Loucy (cell line): Measurements from ENCODE around the gene FOXB1.
A peak's percentile ranks its signal among the peaks of the same experiment; 100 is the strongest.

Source experiments
- H2AFZ ChIP-seq: fragments of 200-600 bp; sonication (generic); 2 replicates; pipeline ENCODE4 v1.6.0; 2016; ENCODE audit warnings: antibody characterized with exemption, mild to moderate bottlenecking, low read length, moderate library complexity
- H3F3A ChIP-seq: fragments of 200-600 bp; 2 replicates; pipeline ENCODE4 v1.6.0; 2016; ENCODE audit warnings: antibody characterized with exemption, low read depth, mild to moderate bottlenecking
- H3K27me3 ChIP-seq: fragments of 200-600 bp; sonication (generic); 2 replicates; pipeline ENCODE4 v1.6.1; 2014; ENCODE audit warnings: low read length, mild to moderate bottlenecking; ENCODE audit not compliant: insufficient read depth, poor library complexity, severe bottlenecking
- H3K36me3 ChIP-seq: fragments of 200-600 bp; sonication (generic); 2 replicates; pipeline ENCODE4 v1.6.1; 2016; ENCODE audit warnings: low read length; ENCODE audit not compliant: insufficient read depth
- H3K4me1 ChIP-seq: fragments of 200-600 bp; sonication (generic); 2 replicates; pipeline ENCODE4 v1.5.1; 2014; ENCODE audit warnings: low read length, mild to moderate bottlenecking; ENCODE audit not compliant: insufficient read depth, poor library complexity, severe bottlenecking
- H3K4me2 ChIP-seq: fragments of 200-600 bp; sonication (generic); 2 replicates; pipeline ENCODE4 v1.6.0; 2014; ENCODE audit warnings: antibody characterized with exemption, low read length, low read depth, mild to moderate bottlenecking; ENCODE audit not compliant: poor library complexity, severe bottlenecking
- H3K4me3 ChIP-seq: fragments of 200-600 bp; sonication (generic); 2 replicates; pipeline ENCODE4 v1.5.1; 2014; ENCODE audit warnings: low read length, mild to moderate bottlenecking, mixed read lengths; ENCODE audit not compliant: poor library complexity, severe bottlenecking
- H3K79me2 ChIP-seq: fragments of 200-600 bp; sonication (generic); 2 replicates; pipeline ENCODE4 v1.6.1; 2014; ENCODE audit warnings: low read length; ENCODE audit not compliant: insufficient read depth
- H3K9ac ChIP-seq: fragments of 200-600 bp; sonication (generic); 2 replicates; pipeline ENCODE4 v1.6.0; 2014; ENCODE audit warnings: mild to moderate bottlenecking, low read depth, low read length, moderate library complexity; ENCODE audit not compliant: poor library complexity, severe bottlenecking
- H3K9me2 ChIP-seq: fragments of 200-600 bp; sonication (generic); replicated peaks from 2 replicates; pipeline ENCODE4 v1.6.1; 2016; ENCODE audit warnings: low read depth, low read length, mixed read lengths
- H3K9me3 ChIP-seq: fragments of 200-600 bp; sonication (generic); 2 replicates; pipeline ENCODE4 v1.6.1; 2014; ENCODE audit warnings: mild to moderate bottlenecking, antibody characterized with exemption, low read length, low read depth; ENCODE audit not compliant: insufficient read depth
- H4K20me1 ChIP-seq: fragments of 200-600 bp; sonication (generic); 2 replicates; pipeline ENCODE4 v1.6.0; 2014; ENCODE audit warnings: antibody characterized with exemption, low read length, mild to moderate bottlenecking; ENCODE audit not compliant: insufficient read depth, poor library complexity, severe bottlenecking
- CTCF ChIP-seq: fragments of 200-600 bp; sonication (generic); conservative IDR thresholded peaks from 2 replicates; pipeline ENCODE4 v1.5.1; 2014; ENCODE audit warnings: mild to moderate bottlenecking, antibody characterized with exemption, low read length
- EZH2phosphoT487 ChIP-seq: fragments of 200-600 bp; IDR thresholded peaks from 2 replicates; pipeline ENCODE4 v1.6.1; 2018; ENCODE audit warnings: antibody characterized with exemption, mild to moderate bottlenecking, moderate library complexity, borderline replicate concordance

FOXB1 gene

DNA sequence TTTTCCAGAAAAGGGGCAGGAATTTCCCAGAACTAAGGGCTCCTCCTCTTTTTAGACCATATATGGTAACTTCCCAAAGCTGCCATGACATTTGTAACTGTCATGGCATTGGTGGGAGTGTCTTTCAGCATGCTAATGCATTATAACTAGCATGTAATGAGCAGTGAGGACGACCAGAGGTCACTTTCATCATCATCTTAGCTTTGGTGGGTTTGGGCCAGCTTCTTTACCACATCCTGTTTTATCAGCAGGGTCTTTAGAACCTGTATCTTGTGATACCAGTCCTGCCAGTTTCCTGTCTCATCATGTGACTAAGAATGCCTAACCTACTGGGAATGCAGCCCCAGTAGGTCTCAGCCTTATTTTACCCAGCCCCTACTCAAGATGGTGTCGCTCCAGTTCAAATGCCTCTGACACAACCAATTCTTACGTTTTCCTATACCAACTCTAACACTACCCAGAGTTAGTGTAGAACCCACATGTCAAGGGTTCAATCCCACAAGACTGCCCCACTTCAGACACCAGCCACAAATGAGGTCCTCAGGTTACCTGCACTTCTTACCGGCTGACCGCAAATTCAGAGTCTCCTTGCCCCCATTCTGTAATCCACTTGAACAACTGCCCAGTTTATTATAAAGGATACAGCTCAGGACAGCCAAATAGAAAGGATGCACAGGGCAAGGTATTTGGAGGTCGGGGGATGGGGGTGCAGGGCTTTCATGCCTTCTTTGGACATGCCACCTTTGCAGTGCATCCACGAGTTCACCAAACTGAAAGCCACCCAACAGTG, 17.7 kb downstream of the FOXB1 start:
- Histone ChIP-seq H3K36me3 (no peaks in the 10 kb centered on the region), H2AFZ (no peak overlapping the region)

DNA sequence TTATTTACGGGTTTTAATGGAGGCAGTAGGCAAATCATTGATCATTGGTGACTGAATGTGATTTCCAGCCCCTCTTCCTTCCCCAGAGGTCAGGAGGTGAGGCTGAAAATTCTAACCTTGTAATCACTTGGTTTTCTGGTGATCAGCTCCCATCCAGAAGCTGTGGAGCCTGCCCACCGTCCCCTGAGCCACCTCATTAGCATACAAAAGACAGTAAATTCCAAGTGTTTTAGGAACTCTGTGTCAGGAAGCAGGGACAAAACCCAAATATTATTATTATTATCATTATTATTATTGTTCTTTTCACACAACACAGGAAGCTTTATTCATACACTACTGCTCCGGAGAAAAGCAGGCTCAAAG, 18.2 kb downstream of the FOXB1 start:
- TF ChIP-seq EZH2phosphoT487 (no peak), CTCF (no peak)
- Histone ChIP-seq H3K9me3 (peaks cover 2% of the 10 kb centered on the region), H3K4me1 (peaks cover 74% of the 10 kb centered on the region), H3K4me2 (peak overlapping the region; percentile 54), H3K9ac (no peak overlapping the region), H2AFZ (no peak overlapping the region), H3K27me3 (no peaks in the 10 kb centered on the region), H3K79me2 (no peaks in the 10 kb centered on the region), H3K4me3 (no peak overlapping the region), H3F3A (0 out of 2 replicates have a peak, but pooled peaks cover 2% of the 10 kb centered on the region), H3K36me3 (no peaks in the 10 kb centered on the region), H4K20me1 (no peaks in the 10 kb centered on the region), H3K9me2 (no peaks in the 10 kb centered on the region)

More for the DNA sequence above, 17.7 kb downstream of the FOXB1 start:
- H3K9me3 ChIP-seq: peaks cover 5% of the 10 kb centered on the region
- no peaks in the 10 kb centered on the region for H3K79me2 ChIP-seq
- H4K20me1 ChIP-seq: no peaks in the 10 kb centered on the region
- H3F3A ChIP-seq: 0 out of 2 replicates have a peak, but pooled peaks cover 2% of the 10 kb centered on the region
- peaks cover 77% of the 10 kb centered on the region for H3K4me1 ChIP-seq
- no peak for TF ChIP-seq EZH2phosphoT487
- TF ChIP-seq CTCF: no peak
- no peaks in the 10 kb centered on the region for H3K27me3 ChIP-seq
- peak overlapping the region; percentile 15 for H3K4me3 ChIP-seq
- H3K9ac ChIP-seq: peak overlapping the region; percentile 40
- H3K4me2 ChIP-seq: peak overlapping the region; percentile 54
- no peaks in the 10 kb centered on the region for H3K9me2 ChIP-seq

- Histone ChIP-seq H3K4me2 (no peak overlapping the region), H3K36me3 (no peaks in the 10 kb centered on the region), H3K9me2 (no peaks in the 10 kb centered on the region), H3K9ac (no peak overlapping the region), H3K9me3 (no peaks in the 10 kb centered on the region), H3K79me2 (no peaks in the 10 kb centered on the region), H3K4me1 (peaks cover 38% of the 10 kb centered on the region), H3F3A (no peaks in the 10 kb centered on the region), H4K20me1 (no peaks in the 10 kb centered on the region), H3K27me3 (no peaks in the 10 kb centered on the region), H3K4me3 (no peak overlapping the region), H2AFZ (0 out of 2 replicates have a peak overlapping the region, but pooled peaks have one; percentile 23)
- no peak for TF ChIP-seq CTCF
- TF ChIP-seq EZH2phosphoT487: no peak
Measured at GRCh38 chr15:60026555-60026954, 22.4 kb downstream of the FOXB1 start.
